Breast epithelium (tissue), 4 donors: ENCODE results near the gene DYNLRB2. TPM values are rescaled to one million over a fixed set of nuclear protein-coding genes. Genes with fewer than 3 reads are reported as not detected.

Experiments used
- DNase-seq, 2 donors: peaks; one replicate each; pipeline ENCODE4 v3.0.0-alpha.2; 2019; ENCODE audit warnings: low spot score in 2 of 2
- H3K27ac ChIP-seq, 2 donors: fragments of 200-600 bp; sonication (generic) in 1 of 2; one replicate each; pipeline ENCODE4 v1.5.1; 2016 to 2019; ENCODE audit warnings: mild to moderate bottlenecking in 1 of 2
- H3K27me3 ChIP-seq, 2 donors: fragments of 200-600 bp; sonication (generic) in 1 of 2; one replicate each; pipeline versions ENCODE4 v1.5.1 to v1.6.0; 2017 to 2019; ENCODE audit warnings: control low read depth in 1 of 2, mild to moderate bottlenecking in 1 of 2
- H3K36me3 ChIP-seq: fragments of 200-600 bp; one replicate; pipeline ENCODE4 v1.5.1; 2019
- H3K4me1 ChIP-seq, 2 donors: fragments of 200-600 bp; sonication (generic); one replicate each; pipeline ENCODE4 v1.5.1; 2016 to 2019; ENCODE audit warnings: control low read depth in 1 of 2
- H3K4me3 ChIP-seq, 3 donors: fragments of 200-600 bp; sonication (generic); 1 replicate in 2 of 3; 2 replicates in 1 of 3; pipeline ENCODE4 v1.5.1; 2016 to 2019; ENCODE audit warnings: mild to moderate bottlenecking in 3 of 3, moderate library complexity in 2 of 3
- H3K9me3 ChIP-seq, 2 donors: fragments of 200-600 bp; sonication (generic) in 1 of 2; one replicate each; pipeline ENCODE4 v1.5.1; 2016 to 2019; ENCODE audit warnings: control low read depth in 1 of 2
- CTCF ChIP-seq, 3 donors: fragments of 450-650 bp; IDR thresholded peaks; one replicate each; pipeline ENCODE4 v1.5.1; 2016 to 2017; ENCODE audit warnings: antibody characterized with exemption in 3 of 3, mild to moderate bottlenecking in 3 of 3, moderate library complexity in 3 of 3
- POLR2A ChIP-seq: fragments of 450-650 bp; IDR thresholded peaks from one replicate; pipeline ENCODE4 v1.6.1; 2016; ENCODE audit warnings: antibody characterized with exemption, mild to moderate bottlenecking, moderate library complexity
- POLR2AphosphoS5 ChIP-seq, 3 donors: sonication (generic); formaldehyde crosslinking; IDR thresholded peaks; one replicate each; pipeline ENCODE4 v1.6.1; 2017; ENCODE audit warnings: antibody characterized with exemption in 3 of 3
- intact Hi-C: fragments of 100-400 bp; cut with DNase I; formaldehyde crosslinking; loops from one replicate; pipeline ENCODE4 v1.15.1; 2023; ENCODE audit warnings: low total_unique reads
- total RNA-seq, 3 donors: library from RNA; depleted of rRNA; stranded (reverse); fragments of >200 nt; gene quantifications; one replicate each; pipeline ENCODE4 v1.1.0, GENCODE V29; 2016

Gene DYNLRB2
- total RNA-seq, 3 donors from 2014 or later: 1.9 to 8.5 (median 4.6) TPM

- DNase-seq: no peak
- H3K27ac ChIP-seq: no peak overlapping the region
- intact Hi-C loops: loop anchor here (2.0 kb wide), 1 partner anchor 69 kb away; no protein-coding TSS in a partner anchor
- H3K27me3 ChIP-seq: no peaks in the 10 kb centered on the region
- no peaks in the 10 kb centered on the region for H3K4me1 ChIP-seq
- H3K36me3 ChIP-seq: no peaks in the 10 kb centered on the region
- TF ChIP-seq POLR2AphosphoS5 (IDR thresholded peaks at IDR 0.05) (no peak), POLR2A (no peak), CTCF (IDR thresholded peaks at IDR 0.05) (no peak)
- H3K4me3 ChIP-seq: no peak overlapping the region
- H3K9me3 ChIP-seq: no peaks in the 10 kb centered on the region
These were observed 22.9 kb upstream of the DYNLRB2 start for GRCh38 chr16:80517846-80518245.

DNA sequence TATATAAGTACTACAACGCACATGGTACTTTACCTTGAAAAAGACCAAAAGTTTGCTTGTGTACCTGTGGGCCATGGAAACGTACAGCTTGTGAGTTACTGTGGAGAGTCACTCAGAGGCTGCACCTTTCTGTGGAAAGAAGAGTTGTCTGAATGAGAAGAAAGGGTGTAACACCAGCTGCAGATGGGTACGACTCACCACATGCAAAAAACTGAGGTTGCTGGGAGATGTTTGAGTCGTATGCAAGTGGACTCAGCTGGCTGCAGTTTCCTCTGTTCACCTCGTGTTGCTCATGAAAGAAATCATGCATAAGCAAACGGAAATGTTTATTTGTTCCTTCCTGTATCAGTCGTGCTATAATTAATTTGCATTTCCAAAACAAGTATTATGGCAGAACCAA lies 22.4 kb upstream of the DYNLRB2 start:
- Histone ChIP-seq H3K4me3 (no peak overlapping the region), H3K27me3 (no peaks in the 10 kb centered on the region), H3K36me3 (no peaks in the 10 kb centered on the region), H3K4me1 (no peaks in the 10 kb centered on the region), H3K27ac (no peak overlapping the region), H3K9me3 (no peaks in the 10 kb centered on the region)
- TF ChIP-seq POLR2AphosphoS5 (IDR thresholded peaks at IDR 0.05) (no peak), POLR2A (no peak), CTCF (IDR thresholded peaks at IDR 0.05) (no peak)
- DNase-seq: no peak
- intact Hi-C loops: loop anchor here (2.0 kb wide), 1 partner anchor 68 kb away; no protein-coding TSS in a partner anchor

GRCh38 chr16:80519189-80519588 lies 21.6 kb upstream of the DYNLRB2 start:
- intact Hi-C loops: loop anchor here (2.0 kb wide), 1 partner anchor 68 kb away; no protein-coding TSS in a partner anchor
- Histone ChIP-seq H3K27ac (no peak overlapping the region), H3K9me3 (no peaks in the 10 kb centered on the region), H3K27me3 (no peaks in the 10 kb centered on the region), H3K36me3 (no peaks in the 10 kb centered on the region), H3K4me3 (no peak overlapping the region), H3K4me1 (no peaks in the 10 kb centered on the region)
- TF ChIP-seq CTCF (IDR thresholded peaks at IDR 0.05) (no peak), POLR2AphosphoS5 (IDR thresholded peaks at IDR 0.05) (no peak), POLR2A (no peak)
- no peak for DNase-seq

DNA sequence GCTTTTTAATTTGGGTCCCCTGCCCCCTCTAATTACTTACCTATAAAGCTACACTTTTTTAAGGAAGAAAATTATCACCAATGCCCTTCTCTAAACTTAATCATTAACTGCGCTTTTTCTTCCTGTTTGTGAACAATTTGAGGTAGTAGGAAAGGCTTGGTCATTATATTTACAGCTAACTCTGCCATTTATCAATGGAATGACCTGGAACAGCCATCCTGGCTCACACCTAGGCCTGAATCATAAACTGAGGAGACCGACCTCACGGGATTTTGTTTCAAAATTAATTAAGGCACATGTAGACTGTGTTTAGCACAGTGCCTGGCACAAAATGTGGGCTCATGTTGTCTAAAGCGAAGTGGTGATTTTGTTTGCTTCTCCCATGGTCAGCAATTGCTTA lies 15.4 kb upstream of the DYNLRB2 start:
- DNase-seq: no peak
- no peak for TF ChIP-seq CTCF (IDR thresholded peaks at IDR 0.05)
- TF ChIP-seq POLR2AphosphoS5 (IDR thresholded peaks at IDR 0.05): no peak
- no peak for TF ChIP-seq POLR2A
- Histone ChIP-seq H3K36me3 (no peaks in the 10 kb centered on the region), H3K4me3 (no peak overlapping the region), H3K4me1 (no peaks in the 10 kb centered on the region), H3K27me3 (no peaks in the 10 kb centered on the region), H3K27ac (no peak overlapping the region), H3K9me3 (no peaks in the 10 kb centered on the region)
- intact Hi-C loops: no loop called here

GRCh38 chr16:80526418-80527061 lies 14.3 kb upstream of the DYNLRB2 start:
- H3K4me3 ChIP-seq: no peak overlapping the region
- no peak overlapping the region for H3K27ac ChIP-seq
- no peaks in the 10 kb centered on the region for H3K4me1 ChIP-seq
- no peaks in the 10 kb centered on the region for H3K9me3 ChIP-seq
- TF ChIP-seq POLR2AphosphoS5 (IDR thresholded peaks at IDR 0.05) (no peak), CTCF (IDR thresholded peaks at IDR 0.05) (peak; percentile 40 to 70 (median 69)), POLR2A (no peak)
- intact Hi-C loops: no loop called here
- H3K36me3 ChIP-seq: no peaks in the 10 kb centered on the region
- no peaks in the 10 kb centered on the region for H3K27me3 ChIP-seq
- no peak for DNase-seq
